PC-9 (cell line): ENCODE results near the gene DSG2. TPM values are rescaled to one million over a fixed set of nuclear protein-coding genes. Genes with fewer than 3 reads are reported as not detected.

ENCODE experiments used
- BruUV-seq: library from RNA; stranded (reverse); fragments of 400-500 nt; replicated peaks from 2 replicates; lab custom pipeline; 2021; lab: Mats Ljungman, UMichigan
- CTCF ChIA-PET: fragments of 300-600 bp; sonication (Branson Sonifier 250); formaldehyde crosslinking; loops from one replicate; lab custom pipeline; 2022; ENCODE audit warnings: antibody characterized with exemption; lab: Charles Lee
- POLR2A ChIA-PET: fragments of 300-600 bp; sonication (Branson Sonifier 250); formaldehyde crosslinking; loops from one replicate; lab custom pipeline; 2022; ENCODE audit warnings: antibody characterized with exemption; ENCODE audit not compliant: unreplicated experiment; lab: Charles Lee
- DNase-seq, 2 experiments: peaks; one replicate each; pipeline versions ENCODE4 v3.0.0 to v3.0.0-alpha.2; 2015 to 2022; ENCODE audit warnings: mixed read lengths in 1 of 2
- H2AFZ ChIP-seq: fragments of 200-600 bp; sonication (generic); 2 replicates; pipeline ENCODE4 v1.8.1; 2017; ENCODE audit warnings: antibody characterized with exemption
- H3F3A ChIP-seq: fragments of 200-600 bp; sonication (generic); 2 replicates; pipeline ENCODE4 v1.8.1; 2017; ENCODE audit warnings: antibody characterized with exemption, mild to moderate bottlenecking, low read depth; ENCODE audit not compliant: insufficient read depth
- H3K27ac ChIP-seq: fragments of 200-600 bp; sonication (generic); 2 replicates; pipeline ENCODE4 v1.6.1; 2016; ENCODE audit warnings: mixed run types
- H3K27me3 ChIP-seq: fragments of 200-600 bp; sonication (generic); 2 replicates; pipeline ENCODE4 v1.6.1; 2016; ENCODE audit warnings: low read depth, mixed run types; ENCODE audit not compliant: insufficient read depth
- H3K36me3 ChIP-seq: fragments of 200-600 bp; sonication (generic); 2 replicates; pipeline ENCODE4 v1.6.1; 2016; ENCODE audit warnings: low read depth, mixed run types
- H3K4me1 ChIP-seq: fragments of 200-600 bp; sonication (generic); replicated peaks from 2 replicates; pipeline ENCODE4 v1.6.1; 2016; ENCODE audit warnings: mixed run types; ENCODE audit not compliant: insufficient read depth
- H3K4me2 ChIP-seq: fragments of 200-600 bp; sonication (generic); 2 replicates; pipeline ENCODE4 v1.6.1; 2017; ENCODE audit warnings: mixed run types
- H3K4me3 ChIP-seq: fragments of 200-600 bp; sonication (generic); 2 replicates; pipeline ENCODE4 v1.6.1; 2016; ENCODE audit warnings: mixed run types
- H3K79me2 ChIP-seq: fragments of 200-600 bp; sonication (generic); 2 replicates; pipeline ENCODE4 v1.6.1; 2017; ENCODE audit warnings: low read depth, mixed run types
- H3K9me2 ChIP-seq: fragments of 200-600 bp; sonication (generic); 2 replicates; pipeline ENCODE4 v1.8.1; 2017; ENCODE audit warnings: mild to moderate bottlenecking; ENCODE audit not compliant: insufficient read depth
- H3K9me3 ChIP-seq: fragments of 200-600 bp; sonication (generic); 2 replicates; pipeline ENCODE4 v1.8.1; 2016; ENCODE audit warnings: low read depth; ENCODE audit not compliant: insufficient read depth
- H4K20me1 ChIP-seq: fragments of 200-600 bp; sonication (generic); 2 replicates; pipeline ENCODE4 v1.8.1; 2017; ENCODE audit not compliant: insufficient read depth
- EZH2 ChIP-seq: fragments of 200-600 bp; sonication (generic); IDR thresholded peaks from 2 replicates; pipeline ENCODE4 v1.8.0; 2017; ENCODE audit warnings: antibody characterized with exemption, low read depth
- intact Hi-C: fragments of 100-400 bp; cut with micrococcal nuclease; formaldehyde crosslinking; loops from one replicate; pipeline ENCODE4 v1.10.0; 2022; ENCODE audit not compliant: unreplicated experiment
- total RNA-seq: library from RNA; stranded (reverse); gene quantifications from 2 replicates; pipeline ENCODE4 v1.2.3, GENCODE V29; 2021
- TF ChIP-seq, protein P1 (sequence below): fragments of 200-600 bp; sonication (generic); conservative IDR thresholded peaks from 2 replicates; pipeline ENCODE4 v1.6.1; 2017; ENCODE audit warnings: mixed run types, antibody characterized with exemption, mild to moderate bottlenecking, moderate library complexity

DSG2 gene
- total RNA-seq, 1 experiment from 2014 or later, result 90.1 TPM

DNA sequence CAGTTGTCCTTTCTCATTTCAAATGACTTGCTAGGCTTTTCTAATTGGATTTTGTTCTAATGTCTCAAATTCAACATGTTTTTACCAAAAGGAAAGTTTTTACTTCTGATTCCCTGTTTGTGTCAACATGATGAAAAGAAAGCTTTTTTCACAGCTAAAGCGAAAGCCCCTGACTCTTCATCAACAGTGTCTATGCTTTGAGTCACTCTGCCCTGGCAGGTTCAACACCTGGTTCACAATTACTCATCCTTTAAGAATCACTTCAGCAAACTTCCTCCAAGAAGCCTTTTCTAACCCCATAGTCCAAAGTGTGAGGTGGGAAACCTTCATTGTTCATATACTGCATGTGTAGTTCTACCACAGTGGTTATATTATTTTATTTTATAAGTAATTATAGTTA lies 7.6 kb upstream of the DSG2 start:
- H3K79me2 ChIP-seq, result no peaks in the 10 kb centered on the region
- no peaks in the 10 kb centered on the region for H4K20me1 ChIP-seq
- H3K4me3 ChIP-seq, result peak overlapping the region; percentile 42; the same call in 1 of the 2 replicates
- CTCF ChIA-PET, result no interaction called here
- no peak overlapping the region for H2AFZ ChIP-seq
- peak overlapping the region; percentile 76 for H3K4me2 ChIP-seq
- peak overlapping the region; percentile 97 for H3K27ac ChIP-seq
- peaks cover 57% of the 10 kb centered on the region for H3K4me1 ChIP-seq
- no peaks in the 10 kb centered on the region for H3K9me2 ChIP-seq
- no peaks in the 10 kb centered on the region for H3K9me3 ChIP-seq
- H3F3A ChIP-seq, result peaks cover 33% of the 10 kb centered on the region
- peak in 1 of 2 experiments; percentile 89 for DNase-seq
- H3K36me3 ChIP-seq, result no peaks in the 10 kb centered on the region
- POLR2A ChIA-PET, result interaction anchor here (0.5 to 0.6 kb wide), 4 partner anchors 8 to 454 kb away, joined by 3 to 9 read pairs (median 8); no protein-coding TSS in a partner anchor
- no peak for TF ChIP-seq EZH2
- TF ChIP-seq, protein P1, sequence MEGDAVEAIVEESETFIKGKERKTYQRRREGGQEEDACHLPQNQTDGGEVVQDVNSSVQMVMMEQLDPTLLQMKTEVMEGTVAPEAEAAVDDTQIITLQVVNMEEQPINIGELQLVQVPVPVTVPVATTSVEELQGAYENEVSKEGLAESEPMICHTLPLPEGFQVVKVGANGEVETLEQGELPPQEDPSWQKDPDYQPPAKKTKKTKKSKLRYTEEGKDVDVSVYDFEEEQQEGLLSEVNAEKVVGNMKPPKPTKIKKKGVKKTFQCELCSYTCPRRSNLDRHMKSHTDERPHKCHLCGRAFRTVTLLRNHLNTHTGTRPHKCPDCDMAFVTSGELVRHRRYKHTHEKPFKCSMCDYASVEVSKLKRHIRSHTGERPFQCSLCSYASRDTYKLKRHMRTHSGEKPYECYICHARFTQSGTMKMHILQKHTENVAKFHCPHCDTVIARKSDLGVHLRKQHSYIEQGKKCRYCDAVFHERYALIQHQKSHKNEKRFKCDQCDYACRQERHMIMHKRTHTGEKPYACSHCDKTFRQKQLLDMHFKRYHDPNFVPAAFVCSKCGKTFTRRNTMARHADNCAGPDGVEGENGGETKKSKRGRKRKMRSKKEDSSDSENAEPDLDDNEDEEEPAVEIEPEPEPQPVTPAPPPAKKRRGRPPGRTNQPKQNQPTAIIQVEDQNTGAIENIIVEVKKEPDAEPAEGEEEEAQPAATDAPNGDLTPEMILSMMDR, result no peak
- H3K27me3 ChIP-seq, result no peaks in the 10 kb centered on the region
- intact Hi-C loops, result loop anchor here (5.0 kb wide), 1 partner anchor 38 kb away; no protein-coding TSS in a partner anchor
- BruUV-seq, result no TSS peak

DNA sequence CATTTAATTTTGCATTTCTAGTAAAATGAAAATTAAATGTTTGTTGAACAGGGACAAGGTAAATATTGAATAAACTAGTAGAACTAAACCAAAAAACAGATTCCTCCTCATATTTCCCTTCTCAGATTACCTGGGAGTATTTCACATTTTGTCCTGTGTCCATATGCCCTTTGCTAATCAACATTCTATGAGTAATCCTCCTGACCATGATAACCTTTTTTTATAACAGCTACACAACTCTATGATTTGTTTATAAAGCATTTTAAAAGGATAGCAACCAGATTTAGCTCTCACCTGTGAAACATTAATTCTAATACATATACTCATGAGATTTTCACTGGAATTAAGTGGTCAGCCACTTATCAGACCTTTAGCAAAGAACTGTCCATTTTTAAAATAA lies 7.1 kb upstream of the DSG2 start:
- Histone ChIP-seq H2AFZ (no peak overlapping the region), H3K36me3 (no peaks in the 10 kb centered on the region), H3K79me2 (no peaks in the 10 kb centered on the region), H4K20me1 (no peaks in the 10 kb centered on the region), H3K27me3 (no peaks in the 10 kb centered on the region), H3K4me1 (peaks cover 57% of the 10 kb centered on the region), H3K9me2 (no peaks in the 10 kb centered on the region), H3K27ac (peak overlapping the region; percentile 97), H3K4me3 (peak overlapping the region; percentile 26; the same call in 1 of the 2 replicates), H3K9me3 (no peaks in the 10 kb centered on the region), H3F3A (peaks cover 33% of the 10 kb centered on the region), H3K4me2 (peak overlapping the region; percentile 76)
- TF ChIP-seq EZH2, result no peak
- TF ChIP-seq, protein P1, result no peak
- DNase-seq, result peak in 1 of 2 experiments; percentile 70
- no TSS peak for BruUV-seq
- POLR2A ChIA-PET, result interaction anchor here (0.5 to 0.6 kb wide), 3 partner anchors 8 to 453 kb away, joined by 8 to 9 read pairs (median 9); no protein-coding TSS in a partner anchor
- CTCF ChIA-PET, result no interaction called here
- intact Hi-C loops, result loop anchor here (5.0 kb wide), 1 partner anchor 39 kb away; no protein-coding TSS in a partner anchor

DNA sequence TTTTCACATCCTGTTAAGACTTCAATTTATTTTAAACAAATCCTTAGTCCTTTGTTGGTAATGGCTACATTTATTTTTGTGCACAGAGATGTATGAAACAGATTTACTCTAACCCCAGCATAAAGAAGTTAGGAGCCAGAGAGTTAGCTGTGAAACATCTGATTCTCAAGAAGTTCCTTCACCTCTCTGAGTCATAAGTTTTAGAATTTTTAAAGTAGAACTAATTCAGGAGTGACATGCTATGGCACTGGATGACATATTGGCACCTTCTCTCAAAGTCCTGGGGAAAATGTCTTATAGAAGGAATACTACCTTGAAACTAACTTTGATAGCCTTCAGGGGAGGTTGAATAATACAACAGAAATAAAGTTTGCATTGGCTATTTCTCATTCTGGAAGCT lies 6.4 kb upstream of the DSG2 start:
- POLR2A ChIA-PET, result no interaction called here
- Histone ChIP-seq H4K20me1 (no peaks in the 10 kb centered on the region), H3K4me1 (peaks cover 57% of the 10 kb centered on the region), H3K36me3 (no peaks in the 10 kb centered on the region), H2AFZ (no peak overlapping the region), H3K4me2 (peak overlapping the region; percentile 76), H3K9me3 (no peaks in the 10 kb centered on the region), H3F3A (peaks cover 33% of the 10 kb centered on the region), H3K27ac (peak overlapping the region; percentile 97), H3K9me2 (no peaks in the 10 kb centered on the region), H3K79me2 (no peaks in the 10 kb centered on the region), H3K4me3 (no peak overlapping the region), H3K27me3 (no peaks in the 10 kb centered on the region)
- TF ChIP-seq, protein P1, result no peak
- no peak for TF ChIP-seq EZH2
- no TSS peak for BruUV-seq
- intact Hi-C loops, result loop anchor here (5.0 kb wide), 1 partner anchor 39 kb away; no protein-coding TSS in a partner anchor
- peak in 1 of 2 experiments; percentile 47 for DNase-seq
- CTCF ChIA-PET, result no interaction called here
